ENCODE measurements around the gene NABP1.

The NABP1 gene

GRCh38 chr2:191721331-191721730, 43.4 kb downstream of the NABP1 start:
- TF ChIP-seq CTCF (IDR thresholded peaks at IDR 0.05) (no peak), ZFX (IDR thresholded peaks at IDR 0.05; ENCODE audit: borderline replicate concordance) (no peak)
- H3K27ac ChIP-seq = no peak overlapping the region

GRCh38 chr2:191724015-191724414, 46.1 kb downstream of the NABP1 start:
- no peak overlapping the region for H3K27ac ChIP-seq
- TF ChIP-seq ZFX (IDR thresholded peaks at IDR 0.05; ENCODE audit: borderline replicate concordance) = no peak
- no peak for TF ChIP-seq CTCF (IDR thresholded peaks at IDR 0.05)

GRCh38 chr2:191728750-191729624, 51.1 kb downstream of the NABP1 start:
- TF ChIP-seq CTCF (IDR thresholded peaks at IDR 0.05) = no peak
- TF ChIP-seq ZFX (IDR thresholded peaks at IDR 0.05; ENCODE audit: borderline replicate concordance) = no peak
- no peak overlapping the region for H3K27ac ChIP-seq

- TF ChIP-seq ZFX (IDR thresholded peaks at IDR 0.05; ENCODE audit: borderline replicate concordance) (no peak), CTCF (IDR thresholded peaks at IDR 0.05) (no peak)
- no peak overlapping the region for H3K27ac ChIP-seq
These were observed 52.3 kb downstream of the NABP1 start for GRCh38 chr2:191730263-191730662.
